Activated naive CD4-positive, alpha-beta T cell treated with anti-CD3 and anti-CD28 coated beads, Interleukin-2, amount 50 U/mL, for 72 hours (primary cell): ENCODE measurements around the gene NPHP3. TPM values are rescaled to one million over a fixed set of nuclear protein-coding genes. Genes with fewer than 3 reads are reported as not detected.
"Not testable (repeated sequence)": the region's sequence is repeated elsewhere in the genome, so short reads cannot be mapped to it uniquely, and the experiment has no call there.

Experiments used
- ATAC-seq, 2 donors: fragments of 150-1000 bp; cut with Tn5 transposase; 2 replicates each; pipeline ENCODE4 v1.10.0; 2021; ENCODE audit warnings: mild to moderate bottlenecking in 2 of 2, moderate library complexity in 2 of 2
- DNase-seq, 2 donors: peaks; one replicate each; pipeline ENCODE4 v3.0.0; 2021 to 2022; ENCODE audit warnings: low spot score in 2 of 2
- H3K27ac Mint-ChIP-seq, 2 donors: one replicate each; pipeline ENCODE4 v1.8.0; 2022; ENCODE audit warnings: mild to moderate bottlenecking in 2 of 2, mixed read lengths in 2 of 2
- H3K36me3 Mint-ChIP-seq, 2 donors: one replicate each; pipeline ENCODE4 v1.8.0; 2022; ENCODE audit warnings: mixed read lengths in 2 of 2
- H3K9me3 Mint-ChIP-seq, 2 donors: one replicate each; pipeline ENCODE4 v1.8.0; 2022; ENCODE audit warnings: mixed read lengths in 2 of 2
- total RNA-seq, 2 donors: library from RNA; stranded (reverse); gene quantifications; one replicate each; pipeline ENCODE4 v1.2.3, GENCODE V29; 2022

The NPHP3 gene
- total RNA-seq, 2 donors from 2014 or later: 18.2 to 23.5 TPM

- H3K9me3 Mint-ChIP-seq: no peaks in the 10 kb centered on the region
- ATAC-seq (peak; percentile 71 to 78), DNase-seq (peak; percentile 48 to 73)
- H3K36me3 Mint-ChIP-seq: peaks cover 18 to 25% of the 10 kb centered on the region in 2 donors
- peak within 1 kb of the TSS; percentile 96 to 98 for H3K27ac Mint-ChIP-seq
Observed at GRCh38 chr3:132659365-132660051, 62.7 kb downstream of the NPHP3 start, which contains the start of gene ACAD11. Gene ACAD11 (minus strand): TSS chr3:132659809. CDS start chr3:132659751, 58 bp downstream.

- ATAC-seq: no peak
- no peak for DNase-seq
- Mint-ChIP-seq H3K27ac (peak overlapping the region; percentile 96 to 98), H3K36me3 (peaks cover 18 to 25% of the 10 kb centered on the region in 2 donors), H3K9me3 (no peaks in the 10 kb centered on the region)
Observed at GRCh38 chr3:132659000-132659364, 63.2 kb downstream of the NPHP3 start.

GRCh38 chr3:132657869-132658747 lies 64.1 kb downstream of the NPHP3 start:
- no peaks in the 10 kb centered on the region for H3K9me3 Mint-ChIP-seq
- DNase-seq: no peak
- H3K36me3 Mint-ChIP-seq: peaks cover 18 to 25% of the 10 kb centered on the region in 2 donors
- no peak overlapping the region for H3K27ac Mint-ChIP-seq
- ATAC-seq: no peak

GRCh38 chr3:132655471-132655870 lies 66.7 kb downstream of the NPHP3 start:
- H3K27ac Mint-ChIP-seq: no peak overlapping the region
- H3K36me3 Mint-ChIP-seq: peaks cover 5 to 13% of the 10 kb centered on the region in 2 donors
- DNase-seq: no peak
- H3K9me3 Mint-ChIP-seq: no peaks in the 10 kb centered on the region
- ATAC-seq: no peak

- H3K9me3 Mint-ChIP-seq: no peaks in the 10 kb centered on the region
- H3K36me3 Mint-ChIP-seq: peaks cover 0 to 5% of the 10 kb centered on the region in 2 donors
- H3K27ac Mint-ChIP-seq: no peak overlapping the region
- DNase-seq (no peak), ATAC-seq (no peak)
Observed at GRCh38 chr3:132654721-132655120, 67.5 kb downstream of the NPHP3 start.

- peak in 1 of 2 donors; percentile 51 for ATAC-seq
- Mint-ChIP-seq H3K9me3 (no peaks in the 10 kb centered on the region), H3K27ac (no peak overlapping the region), H3K36me3 (peaks cover 0 to under 1% of the 10 kb centered on the region in 2 donors)
- no peak for DNase-seq
Observed at GRCh38 chr3:132654190-132654589, 68.0 kb downstream of the NPHP3 start.

GRCh38 chr3:132652640-132653270 lies 69.5 kb downstream of the NPHP3 start:
- ATAC-seq (no peak), DNase-seq (no peak)
- H3K27ac Mint-ChIP-seq: no peak overlapping the region
- no peaks in the 10 kb centered on the region for H3K36me3 Mint-ChIP-seq
- H3K9me3 Mint-ChIP-seq: no peaks in the 10 kb centered on the region

GRCh38 chr3:132650153-132650552 lies 72.1 kb downstream of the NPHP3 start:
- ATAC-seq (peak in 1 of 2 donors; percentile 61), DNase-seq (no peak)
- Mint-ChIP-seq H3K9me3 (no peaks in the 10 kb centered on the region), H3K27ac (no peak overlapping the region), H3K36me3 (no peaks in the 10 kb centered on the region)

- ATAC-seq: peak in 1 of 2 donors; percentile 13
- Mint-ChIP-seq H3K36me3 (no peaks in the 10 kb centered on the region), H3K9me3 (no peaks in the 10 kb centered on the region), H3K27ac (no peak overlapping the region)
- no peak for DNase-seq
Observed at GRCh38 chr3:132645058-132645457, 77.2 kb downstream of the NPHP3 start.

- no peaks in the 10 kb centered on the region for H3K36me3 Mint-ChIP-seq
- ATAC-seq (peak in 1 of 2 donors; percentile 14), DNase-seq (no peak)
- H3K27ac Mint-ChIP-seq: peak overlapping the region; percentile 5 to 69
- no peaks in the 10 kb centered on the region for H3K9me3 Mint-ChIP-seq
Observed at GRCh38 chr3:132643366-132643765, 78.8 kb downstream of the NPHP3 start.

GRCh38 chr3:132642539-132642847 lies 79.7 kb downstream of the NPHP3 start:
- H3K9me3 Mint-ChIP-seq: no peaks in the 10 kb centered on the region
- H3K27ac Mint-ChIP-seq: no peak overlapping the region
- no peaks in the 10 kb centered on the region for H3K36me3 Mint-ChIP-seq
- DNase-seq (no peak), ATAC-seq (no peak)

- no peak overlapping the region for H3K27ac Mint-ChIP-seq
- no peak for DNase-seq
- H3K36me3 Mint-ChIP-seq: no peaks in the 10 kb centered on the region
- ATAC-seq: peak in 1 of 2 donors; percentile 48
- H3K9me3 Mint-ChIP-seq: no peaks in the 10 kb centered on the region
Observed at GRCh38 chr3:132641837-132642538, 80.2 kb downstream of the NPHP3 start.

- H3K27ac Mint-ChIP-seq, H3K36me3 Mint-ChIP-seq, ATAC-seq, DNase-seq, H3K9me3 Mint-ChIP-seq: not testable (repeated sequence)
Observed at GRCh38 chr3:132641427-132641826, 80.8 kb downstream of the NPHP3 start.

- Mint-ChIP-seq H3K36me3 (peaks cover 0 to 5% of the 10 kb centered on the region in 2 donors), H3K27ac (no peak overlapping the region), H3K9me3 (no peaks in the 10 kb centered on the region)
- DNase-seq: no peak
- ATAC-seq: no peak
Observed at GRCh38 chr3:132638706-132639105, 83.5 kb downstream of the NPHP3 start.

GRCh38 chr3:132637590-132637989 lies 84.6 kb downstream of the NPHP3 start:
- no peak for DNase-seq
- H3K36me3 Mint-ChIP-seq: peaks cover 5 to 7% of the 10 kb centered on the region in 2 donors
- no peaks in the 10 kb centered on the region for H3K9me3 Mint-ChIP-seq
- no peak overlapping the region for H3K27ac Mint-ChIP-seq
- no peak for ATAC-seq

GRCh38 chr3:132635052-132635451 lies 87.2 kb downstream of the NPHP3 start:
- Mint-ChIP-seq H3K36me3 (peaks cover 5 to 7% of the 10 kb centered on the region in 2 donors), H3K9me3 (no peaks in the 10 kb centered on the region), H3K27ac (no peak overlapping the region)
- DNase-seq (no peak), ATAC-seq (no peak)
